GM19043 (cell line): ENCODE results near the gene RHCE.
"Not testable (repeated sequence)": the region's sequence is repeated elsewhere in the genome, so short reads cannot be mapped to it uniquely, and the experiment has no call there.

ENCODE experiments used
- ATAC-seq: cut with Tn5 transposase; IDR thresholded peaks from one replicate; pipeline ENCODE4 v1.9.1; 2021; ENCODE audit warnings: low read depth; ENCODE audit not compliant: unreplicated experiment

Gene RHCE

GRCh38 chr1:25433389-25434186 lies 13.0 kb upstream of the RHCE start:
- ATAC-seq = no peak

DNA sequence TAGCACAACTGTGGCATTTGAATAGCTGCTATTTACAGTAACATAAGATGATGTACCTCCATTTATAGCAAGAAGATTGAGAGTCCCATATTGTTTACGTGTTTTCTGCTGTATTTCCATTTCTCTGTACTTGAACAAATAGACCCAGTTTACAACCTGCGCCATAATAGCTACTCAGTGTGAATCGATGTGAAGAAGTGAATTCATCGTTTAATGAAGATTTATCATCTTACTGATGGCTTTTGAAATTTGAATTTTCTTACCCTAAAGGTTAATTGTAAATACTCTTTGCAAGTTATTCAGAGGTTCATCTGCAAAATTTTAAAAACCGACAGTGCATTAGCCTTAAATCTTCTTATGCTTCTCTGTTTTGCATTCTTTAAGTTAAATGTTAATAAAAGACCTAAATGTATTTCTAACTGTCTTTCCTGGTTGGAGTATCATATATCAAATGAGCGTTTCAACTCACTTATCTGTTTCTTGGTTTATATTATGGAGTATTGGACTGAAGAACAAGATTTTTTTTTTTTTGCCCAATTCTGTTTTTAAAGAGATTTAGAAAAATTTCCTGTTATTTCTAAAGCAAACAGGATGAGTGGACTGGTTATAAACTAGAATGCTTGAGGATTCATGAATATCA lies 12.2 kb upstream of the RHCE start:
- ATAC-seq = no peak

DNA sequence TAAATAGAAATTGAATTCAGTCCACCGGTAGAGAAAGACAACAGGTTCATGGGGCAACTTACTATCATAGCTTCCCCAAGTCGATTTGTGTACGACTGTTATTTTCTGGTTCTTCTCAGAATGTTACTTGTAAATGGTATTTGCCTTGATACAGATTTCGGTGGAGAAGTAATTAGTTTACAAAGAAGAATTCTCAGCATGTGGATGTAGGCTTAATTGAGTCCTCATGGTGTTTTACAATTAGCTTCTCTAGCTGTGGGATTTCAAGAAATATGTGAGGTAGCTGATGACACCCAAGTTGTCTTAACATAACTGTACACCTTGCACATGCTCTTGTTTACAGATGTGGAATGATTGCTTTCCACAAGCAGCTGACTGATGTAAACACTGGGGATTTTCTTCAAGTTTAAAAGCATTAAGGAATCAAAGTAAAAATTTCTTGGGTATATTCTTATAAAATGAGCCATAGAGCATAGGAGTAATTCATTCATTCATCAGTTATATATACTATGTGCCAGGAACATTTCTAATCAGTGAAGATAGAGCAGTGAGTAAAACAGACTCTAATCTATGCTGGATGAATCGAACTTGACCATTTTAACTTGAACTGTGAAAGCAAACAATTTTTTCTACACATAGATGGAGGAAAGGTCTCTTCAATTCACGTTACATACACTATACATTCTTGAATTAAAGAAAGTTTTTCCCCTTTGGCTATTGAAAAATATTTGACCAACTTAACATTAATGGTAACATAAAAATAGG lies 11.5 kb upstream of the RHCE start:
- no peak for ATAC-seq

DNA sequence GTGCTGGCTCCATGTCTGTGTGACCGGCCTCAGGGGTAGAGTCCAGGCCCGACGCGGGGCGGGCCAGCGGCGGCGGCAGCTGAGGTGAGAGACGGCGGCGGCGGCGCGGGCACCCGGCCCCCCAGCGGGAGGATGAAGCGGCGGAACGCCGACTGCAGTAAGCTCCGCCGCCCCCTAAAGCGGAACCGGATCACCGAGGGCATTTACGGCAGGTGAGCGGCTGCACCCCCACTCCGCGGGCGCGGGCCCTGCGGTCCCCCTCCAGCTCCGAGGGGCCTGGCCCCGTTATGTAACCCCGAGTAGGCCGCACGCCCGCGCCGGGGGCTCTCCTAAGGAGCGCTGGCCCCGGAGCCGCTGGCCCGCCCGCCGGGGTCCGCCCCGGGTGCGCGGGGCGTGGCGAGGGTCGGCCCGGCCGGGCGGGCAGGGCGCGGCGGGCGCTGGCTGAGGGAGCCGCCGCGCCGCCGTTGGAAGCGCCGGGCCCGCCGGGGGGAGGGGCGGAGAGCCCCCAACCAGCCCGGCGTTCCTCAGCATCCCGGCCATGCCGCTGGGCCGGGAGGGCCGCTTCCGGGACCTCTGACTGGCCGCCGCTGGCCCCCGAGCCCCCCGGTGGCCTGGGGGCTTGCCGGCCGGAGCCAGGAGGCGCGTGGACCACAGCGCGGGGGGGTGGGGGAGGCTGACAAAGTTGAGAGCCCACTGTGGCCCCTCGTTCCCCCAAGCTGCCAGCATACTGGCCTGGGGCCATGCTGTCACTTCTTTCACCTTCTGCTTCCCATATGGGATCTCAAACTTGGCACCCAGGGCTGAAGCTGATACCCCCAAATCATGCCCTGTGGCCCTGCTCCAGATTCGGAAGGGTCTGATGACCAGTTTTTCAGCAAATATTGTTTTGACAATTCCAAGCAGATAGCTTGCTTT lies 10.6 kb upstream of the RHCE start:
- peak; percentile 12 for ATAC-seq

DNA sequence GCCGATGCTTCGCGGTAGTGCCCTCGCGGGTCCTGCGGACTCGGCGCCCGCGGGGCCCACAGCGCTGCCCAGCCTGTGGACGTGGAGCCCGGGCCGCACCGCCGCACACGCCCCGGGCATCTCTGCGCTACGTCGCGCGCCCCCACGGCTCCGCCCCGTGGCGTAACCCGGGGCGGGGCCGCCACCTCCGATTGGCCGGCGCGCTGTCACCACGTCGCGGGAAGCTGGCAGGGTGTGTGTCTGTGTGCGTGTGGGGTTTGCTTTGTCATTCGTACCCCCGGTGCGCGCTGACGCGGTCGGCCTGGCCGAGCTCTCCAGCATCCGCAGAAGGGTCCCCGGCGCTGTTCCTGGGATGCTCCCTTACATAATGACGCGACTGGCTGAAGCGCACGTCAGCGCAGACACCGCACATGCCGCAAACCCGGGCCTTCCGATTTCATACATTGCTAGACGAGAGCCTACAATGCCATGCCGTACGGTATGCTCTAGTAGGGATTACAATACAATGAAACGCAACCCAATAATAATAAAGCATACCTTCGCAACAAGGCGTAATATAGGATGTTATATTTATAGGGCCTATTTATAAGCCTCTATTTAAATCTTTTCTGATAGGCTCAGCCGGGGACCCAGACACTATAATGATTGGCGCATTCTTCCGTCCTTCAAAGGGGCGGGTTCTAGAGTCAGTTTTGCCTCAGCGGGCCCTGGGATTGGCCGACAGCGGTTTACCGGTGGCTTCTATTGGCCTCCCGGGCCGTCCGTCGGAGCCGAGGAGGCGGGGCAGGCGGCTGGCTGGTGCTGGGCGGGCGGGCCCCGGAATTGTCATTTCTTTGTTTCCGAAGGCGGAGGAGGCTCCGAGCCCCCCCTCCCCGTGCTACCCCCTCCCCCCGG lies 9.7 kb upstream of the RHCE start, which contains the start of gene MACO1:
MACO1 (plus strand) TSS at position 825 of the 894 bp plus-strand sequence. CDS start 202 bp downstream, outside the sequence.
- ATAC-seq = peak; percentile 90

GRCh38 chr1:25428475-25429166 lies 8.0 kb upstream of the RHCE start:
- ATAC-seq = no peak

DNA sequence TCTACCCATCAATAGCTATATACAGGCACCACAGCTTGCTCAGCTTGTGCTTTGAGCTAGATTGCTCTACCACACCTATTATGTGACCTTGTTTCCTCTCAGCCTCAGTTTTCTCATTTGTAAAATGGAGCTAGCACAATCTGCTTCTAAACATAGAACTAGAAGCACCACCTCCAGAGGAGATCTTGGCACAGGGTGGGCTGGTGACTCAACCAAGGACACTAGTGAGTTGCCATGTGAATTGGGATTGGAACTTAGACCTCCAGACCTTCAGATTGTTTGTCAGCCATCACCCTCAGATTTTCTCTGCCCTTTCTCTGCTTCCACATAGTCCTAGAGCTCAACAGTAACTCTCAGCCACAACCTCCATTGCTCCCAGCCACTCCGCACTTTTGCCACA lies 7.1 kb upstream of the RHCE start:
- no peak for ATAC-seq

DNA sequence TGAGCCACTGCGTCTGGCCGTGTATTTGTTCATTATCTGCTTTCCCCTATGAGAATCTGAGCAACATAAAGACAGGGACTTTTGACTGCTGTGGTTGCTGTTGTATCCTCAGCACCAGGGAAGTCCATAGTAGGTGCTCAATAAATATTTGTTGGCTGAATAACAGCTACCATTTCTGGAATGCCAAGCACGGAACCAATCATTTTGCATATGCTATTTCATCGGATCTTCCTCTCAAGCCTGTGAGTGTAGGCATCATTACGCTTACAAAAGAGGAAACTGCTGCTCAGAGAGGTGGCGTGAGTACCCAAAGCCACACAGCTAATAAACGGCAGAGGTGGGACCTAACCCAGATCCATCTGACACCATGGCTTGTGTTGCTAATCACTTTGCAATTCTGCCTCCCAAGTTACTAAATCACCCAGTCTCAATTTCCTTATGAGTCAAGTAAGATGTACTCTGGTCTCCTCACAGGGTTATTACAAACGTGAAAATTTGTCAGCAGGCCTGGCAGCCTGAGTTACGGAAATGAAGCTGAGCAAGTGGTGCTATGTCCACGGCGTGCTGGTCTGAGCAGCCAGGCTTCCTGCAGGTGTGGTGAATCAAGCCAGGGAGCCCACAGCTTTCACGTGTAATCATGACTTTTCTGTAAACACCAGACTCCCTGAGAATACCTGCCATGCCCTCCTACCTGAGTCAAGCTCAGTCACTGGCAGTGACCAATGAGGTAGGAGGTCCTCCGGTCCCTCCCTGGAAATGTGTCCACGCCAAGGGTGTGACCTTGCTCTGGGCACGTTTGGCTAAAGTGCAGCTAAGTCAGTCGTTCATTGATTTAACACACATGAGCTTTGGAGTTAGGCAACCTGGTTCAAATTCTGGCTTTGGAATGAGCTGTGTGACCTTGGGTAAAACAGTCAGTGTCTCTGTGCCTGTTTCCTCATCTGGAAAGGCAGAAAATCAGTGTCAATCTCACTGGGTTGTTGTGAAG lies 4.8 kb upstream of the RHCE start:
- no peak for ATAC-seq

- ATAC-seq = not testable (repeated sequence)
Observed at GRCh38 chr1:25423206-25423605, 2.6 kb upstream of the RHCE start.

DNA sequence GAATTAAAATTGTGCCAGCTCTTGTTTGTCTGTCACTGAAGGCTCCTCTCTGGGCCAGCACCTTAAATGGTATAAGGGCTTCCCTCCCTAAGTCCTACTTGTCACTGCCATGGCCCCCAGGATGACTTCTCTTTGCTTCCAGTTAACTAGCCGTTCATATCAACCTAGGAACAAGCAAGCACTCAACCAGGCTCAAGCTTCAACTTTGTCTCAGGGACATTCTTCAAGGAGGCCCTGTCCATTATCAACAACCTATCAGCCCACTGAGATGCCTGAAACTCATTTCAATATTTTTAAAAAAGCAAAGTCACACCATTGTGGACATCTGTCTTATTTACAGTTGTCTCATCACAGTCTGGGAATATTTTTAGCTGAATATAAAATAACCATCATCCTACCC lies 1.3 kb downstream of the RHCE start:
- ATAC-seq = not testable (repeated sequence)

DNA sequence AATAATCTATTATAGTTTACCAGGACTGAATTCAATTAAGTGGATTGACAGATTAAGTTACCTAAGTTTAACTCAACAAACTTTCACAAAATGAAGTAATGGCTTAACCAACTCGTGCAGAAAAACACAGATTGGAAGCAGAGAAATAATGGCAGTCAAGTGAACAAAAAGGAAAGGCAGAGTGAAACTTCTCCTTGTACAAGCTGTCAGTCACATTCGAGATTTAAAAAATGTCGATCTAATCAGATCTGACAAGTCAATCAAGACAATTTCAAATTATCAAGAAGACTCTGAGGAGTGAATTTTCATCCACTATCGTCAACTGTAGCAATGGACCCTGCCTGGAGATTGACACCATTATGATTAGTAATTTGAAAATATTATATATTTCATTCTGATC lies 3.3 kb downstream of the RHCE start:
- ATAC-seq = not testable (repeated sequence)

GRCh38 chr1:25414578-25414977 lies 6.0 kb downstream of the RHCE start:
- ATAC-seq = not testable (repeated sequence)

- ATAC-seq = not testable (repeated sequence)
Observed at GRCh38 chr1:25414157-25414556, 6.5 kb downstream of the RHCE start.

GRCh38 chr1:25412872-25413623 lies 7.6 kb downstream of the RHCE start:
- ATAC-seq = not testable (repeated sequence)

DNA sequence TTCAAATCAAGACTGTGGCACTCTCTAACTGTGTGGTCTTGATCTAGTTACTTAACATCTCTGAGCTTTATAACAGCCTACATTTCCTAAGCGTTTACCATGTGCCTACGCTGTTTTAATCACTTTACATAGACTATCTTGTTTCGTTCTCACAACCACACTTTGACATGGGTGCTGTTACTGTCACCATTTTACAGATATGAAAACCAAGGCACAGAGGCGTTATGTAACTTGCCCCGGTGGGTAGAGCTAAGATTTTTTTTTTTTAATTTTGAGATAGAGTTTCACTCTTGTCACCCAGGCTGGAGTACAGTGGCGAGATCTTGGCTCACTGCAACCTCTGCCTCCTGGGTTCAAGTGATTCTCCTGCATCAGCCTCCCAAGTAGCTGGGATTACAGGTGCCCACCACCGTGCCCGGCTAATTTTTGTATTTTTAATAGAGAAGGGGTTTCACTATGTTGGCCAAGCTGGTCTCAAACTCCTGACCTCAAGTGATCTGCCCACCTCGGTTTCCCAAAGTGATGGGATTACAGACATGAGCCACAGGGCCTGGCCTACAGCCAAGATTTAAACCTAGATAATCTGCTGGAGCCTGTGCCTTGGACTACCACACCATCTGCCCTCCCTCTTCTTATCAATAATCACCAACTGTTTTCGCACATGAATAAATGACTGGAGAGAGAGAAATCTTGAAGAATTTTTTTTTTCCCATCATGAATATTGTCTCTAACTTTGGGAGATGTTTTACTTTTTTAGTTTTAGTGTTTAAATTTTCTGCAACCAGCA lies 10.8 kb downstream of the RHCE start:
- not testable (repeated sequence) for ATAC-seq

DNA sequence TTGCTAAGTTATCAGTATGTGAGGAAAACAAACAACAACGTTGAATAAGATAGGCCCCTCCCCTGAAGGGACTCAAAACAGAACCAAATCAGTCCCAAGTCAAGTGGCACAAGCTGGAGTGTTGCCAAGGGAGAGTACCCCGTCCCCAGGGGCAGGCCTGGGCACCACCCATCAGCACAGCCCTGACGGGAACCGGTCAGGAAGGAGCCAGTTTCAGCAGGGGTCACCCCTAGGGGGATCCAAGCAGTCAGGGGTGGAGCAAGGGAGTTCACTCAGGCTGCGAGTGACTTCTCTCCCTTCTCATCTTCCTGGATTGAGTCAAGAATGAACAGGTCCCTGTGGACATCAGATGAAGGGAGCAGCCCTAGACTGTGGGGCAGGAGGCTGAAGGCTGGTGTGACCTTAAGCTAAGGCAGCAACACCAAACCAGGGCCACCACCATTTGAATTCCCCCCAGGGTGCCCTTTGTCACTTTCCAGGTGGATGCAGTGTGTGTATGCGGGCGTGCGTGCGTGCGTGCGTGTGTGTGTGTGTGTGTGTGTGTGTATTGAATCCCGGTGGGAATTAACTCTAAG lies 14.8 kb downstream of the RHCE start:
- ATAC-seq = not testable (repeated sequence)
